D721Med (cell line): ENCODE data around the gene SLC34A1.

Experiments used
- DNase-seq: peaks from one replicate; pipeline ENCODE4 v3.0.0; 2011; ENCODE audit warnings: low spot score; ENCODE audit not compliant: insufficient read length
- FAIRE-seq: peaks from 2 replicates; lab custom pipeline; 2011; peaks lifted over from hg19 to GRCh38; lab: Jason Lieb, UNC
- TF ChIP-seq, protein P1 (sequence below): IDR thresholded peaks from 2 replicates; pipeline ENCODE4 v1.5.1; 2012; ENCODE audit warnings: mild to moderate bottlenecking, control low read depth; ENCODE audit not compliant: insufficient read depth; ENCODE audit errors: missing control alignments

Gene SLC34A1, protein sequence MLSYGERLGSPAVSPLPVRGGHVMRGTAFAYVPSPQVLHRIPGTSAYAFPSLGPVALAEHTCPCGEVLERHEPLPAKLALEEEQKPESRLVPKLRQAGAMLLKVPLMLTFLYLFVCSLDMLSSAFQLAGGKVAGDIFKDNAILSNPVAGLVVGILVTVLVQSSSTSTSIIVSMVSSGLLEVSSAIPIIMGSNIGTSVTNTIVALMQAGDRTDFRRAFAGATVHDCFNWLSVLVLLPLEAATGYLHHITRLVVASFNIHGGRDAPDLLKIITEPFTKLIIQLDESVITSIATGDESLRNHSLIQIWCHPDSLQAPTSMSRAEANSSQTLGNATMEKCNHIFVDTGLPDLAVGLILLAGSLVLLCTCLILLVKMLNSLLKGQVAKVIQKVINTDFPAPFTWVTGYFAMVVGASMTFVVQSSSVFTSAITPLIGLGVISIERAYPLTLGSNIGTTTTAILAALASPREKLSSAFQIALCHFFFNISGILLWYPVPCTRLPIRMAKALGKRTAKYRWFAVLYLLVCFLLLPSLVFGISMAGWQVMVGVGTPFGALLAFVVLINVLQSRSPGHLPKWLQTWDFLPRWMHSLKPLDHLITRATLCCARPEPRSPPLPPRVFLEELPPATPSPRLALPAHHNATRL

DNA sequence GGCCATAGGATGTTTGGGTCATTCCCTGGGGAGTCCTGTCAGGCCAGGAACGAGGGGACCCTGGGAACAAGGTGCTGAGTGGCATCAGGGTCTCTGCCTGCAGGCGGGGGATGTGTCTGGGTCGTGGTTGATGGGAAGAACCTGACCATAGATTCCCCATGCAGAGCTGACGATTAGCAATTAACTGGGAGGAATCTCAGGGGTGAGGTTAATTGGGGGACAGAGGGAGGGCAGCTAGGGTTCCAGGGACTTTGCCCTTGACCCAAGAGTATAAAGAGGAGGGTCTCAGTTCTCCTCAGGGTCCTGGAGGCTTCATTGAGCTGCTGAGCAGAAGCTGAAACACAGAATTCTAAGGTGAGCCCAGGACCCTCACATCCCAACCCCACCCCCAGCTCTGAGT, at the start of gene SLC34A1:
Gene SLC34A1, plus strand, starts transcription at position 301 of the 400 bp plus-strand sequence. CDS start 1,308 bp downstream, outside the sequence.
- no peak for DNase-seq
- TF ChIP-seq, protein P1, sequence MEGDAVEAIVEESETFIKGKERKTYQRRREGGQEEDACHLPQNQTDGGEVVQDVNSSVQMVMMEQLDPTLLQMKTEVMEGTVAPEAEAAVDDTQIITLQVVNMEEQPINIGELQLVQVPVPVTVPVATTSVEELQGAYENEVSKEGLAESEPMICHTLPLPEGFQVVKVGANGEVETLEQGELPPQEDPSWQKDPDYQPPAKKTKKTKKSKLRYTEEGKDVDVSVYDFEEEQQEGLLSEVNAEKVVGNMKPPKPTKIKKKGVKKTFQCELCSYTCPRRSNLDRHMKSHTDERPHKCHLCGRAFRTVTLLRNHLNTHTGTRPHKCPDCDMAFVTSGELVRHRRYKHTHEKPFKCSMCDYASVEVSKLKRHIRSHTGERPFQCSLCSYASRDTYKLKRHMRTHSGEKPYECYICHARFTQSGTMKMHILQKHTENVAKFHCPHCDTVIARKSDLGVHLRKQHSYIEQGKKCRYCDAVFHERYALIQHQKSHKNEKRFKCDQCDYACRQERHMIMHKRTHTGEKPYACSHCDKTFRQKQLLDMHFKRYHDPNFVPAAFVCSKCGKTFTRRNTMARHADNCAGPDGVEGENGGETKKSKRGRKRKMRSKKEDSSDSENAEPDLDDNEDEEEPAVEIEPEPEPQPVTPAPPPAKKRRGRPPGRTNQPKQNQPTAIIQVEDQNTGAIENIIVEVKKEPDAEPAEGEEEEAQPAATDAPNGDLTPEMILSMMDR: no peak
- no peak for FAIRE-seq

DNA sequence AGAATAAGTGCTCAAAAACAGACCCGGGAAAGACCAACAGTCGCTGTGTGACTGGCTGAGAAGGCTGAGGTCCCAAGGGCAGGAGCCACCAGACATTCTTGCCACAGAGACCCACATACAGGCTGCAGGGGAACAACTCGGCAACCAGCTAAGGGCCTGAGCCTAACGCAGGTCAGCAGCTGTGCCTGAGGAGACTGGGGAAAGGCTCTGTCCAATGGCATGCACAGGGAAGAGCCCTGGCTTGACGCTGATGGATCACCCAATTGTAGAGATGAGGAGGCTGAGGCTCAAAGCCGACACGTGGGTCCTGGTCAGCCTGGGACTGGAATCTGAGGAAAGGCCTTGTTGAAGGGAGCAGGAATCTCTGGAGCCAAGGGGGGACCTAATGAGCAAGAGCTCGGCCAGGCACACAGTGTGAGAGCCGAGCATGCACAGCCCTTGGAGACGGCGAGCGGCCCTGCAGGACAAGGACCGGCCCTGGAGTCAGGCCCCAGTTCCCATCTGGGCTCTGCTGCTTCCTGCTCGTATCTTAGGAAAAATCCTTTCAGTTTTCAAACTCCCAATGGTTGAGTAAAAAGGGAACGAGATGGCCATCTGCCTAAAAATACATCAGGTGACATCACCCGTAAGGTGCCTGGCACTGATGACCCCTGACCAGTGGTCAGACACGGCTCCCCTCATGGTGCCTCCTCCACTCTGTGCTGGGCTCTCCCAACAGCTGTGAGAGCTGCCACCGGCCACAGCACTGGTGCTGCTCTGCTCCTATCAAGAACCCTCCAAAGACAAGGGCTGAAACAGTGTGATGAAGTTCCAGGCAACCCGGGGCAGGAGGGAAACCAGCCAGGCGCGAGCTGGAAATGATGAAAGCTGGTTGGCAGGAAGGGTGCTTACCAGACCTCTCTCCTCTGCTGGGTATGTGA, 49.2 kb upstream of the SLC34A1 start:
- DNase-seq: no peak
- TF ChIP-seq, protein P1: no peak
- no peak for FAIRE-seq

DNA sequence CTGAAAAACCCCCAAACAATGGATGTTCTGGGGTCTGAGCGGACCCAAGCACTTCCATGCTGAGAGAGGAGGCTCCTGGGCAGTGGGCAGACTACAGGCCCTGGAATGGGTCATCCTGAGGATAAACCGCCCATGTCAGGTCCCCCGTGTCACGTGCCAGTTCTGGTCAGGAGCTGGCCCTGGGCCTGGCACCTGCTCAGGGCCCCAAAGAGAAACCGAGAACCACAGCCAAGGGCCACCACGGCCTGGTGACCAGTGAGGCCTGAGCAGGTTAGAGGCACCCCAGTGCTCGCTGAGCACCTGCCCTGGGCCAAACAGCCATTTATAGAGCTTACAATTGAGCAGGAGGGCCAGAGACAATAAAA, 48.6 kb upstream of the SLC34A1 start:
- FAIRE-seq (no peak), DNase-seq (no peak)
- TF ChIP-seq, protein P1: no peak

DNA sequence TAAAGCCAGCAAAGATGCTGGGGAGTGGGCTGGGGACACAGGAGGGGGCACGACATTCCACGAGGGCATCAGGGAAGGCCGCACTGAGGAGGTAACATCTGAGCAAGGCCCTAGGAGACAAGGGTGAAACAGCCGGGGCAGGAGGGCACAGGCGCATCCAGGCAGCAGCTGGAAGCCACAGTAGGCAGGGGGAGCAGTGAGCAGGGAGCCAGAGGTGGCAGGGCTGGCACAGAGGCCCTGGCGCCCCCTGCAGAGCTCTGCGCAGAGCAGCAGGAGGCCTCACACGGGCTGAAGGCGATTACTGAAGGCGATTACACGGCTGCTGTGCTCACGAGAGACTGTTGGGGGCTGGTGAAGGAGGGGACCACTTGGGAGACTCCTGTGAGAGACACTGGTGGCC, 48.1 kb upstream of the SLC34A1 start:
- FAIRE-seq (no peak), DNase-seq (no peak)
- TF ChIP-seq, protein P1: peak; percentile 36

DNA sequence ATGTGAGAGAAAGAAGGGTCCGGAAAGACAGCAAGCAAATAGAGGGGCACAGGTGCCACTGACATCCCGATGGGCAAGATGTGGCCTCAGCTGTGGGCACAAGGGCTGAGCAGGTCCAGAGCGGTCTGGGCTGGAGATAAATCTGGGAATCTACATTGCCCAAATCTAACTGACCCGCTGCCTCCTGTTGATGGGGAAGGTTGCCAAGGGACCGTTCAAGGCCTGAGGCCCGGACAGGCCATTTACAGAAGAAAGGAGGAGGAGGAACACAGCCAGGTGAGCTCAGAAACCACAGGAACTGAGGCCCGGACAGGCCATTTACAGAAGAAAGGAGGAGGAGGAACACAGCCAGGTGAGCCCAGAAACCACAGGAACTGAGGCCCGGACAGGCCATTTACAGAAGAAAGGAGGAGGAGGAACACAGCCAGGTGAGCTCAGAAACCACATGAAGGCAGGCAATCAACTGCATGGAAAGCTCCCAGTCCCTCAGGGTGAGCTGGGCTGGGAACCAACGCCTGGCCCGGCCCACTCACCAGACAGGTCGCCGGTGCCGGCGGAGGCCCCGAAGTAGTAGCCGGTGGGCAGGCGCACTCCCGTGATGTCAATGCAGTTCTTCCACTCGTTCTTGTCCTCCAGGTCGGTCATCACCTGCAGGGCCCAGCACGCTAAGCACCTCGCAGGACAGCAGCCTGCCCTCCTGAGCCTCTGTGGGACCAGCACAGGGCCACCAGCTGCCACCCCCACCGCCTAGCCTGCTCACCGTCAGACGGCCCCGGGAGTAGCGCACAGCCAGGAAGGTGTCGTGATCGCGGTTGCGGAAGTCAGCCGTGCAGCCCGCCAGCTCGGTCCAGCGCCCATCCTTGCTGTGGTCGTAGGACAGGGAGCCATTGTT, 47.4 kb upstream of the SLC34A1 start:
- DNase-seq: no peak
- TF ChIP-seq, protein P1: no peak
- FAIRE-seq: no peak

DNA sequence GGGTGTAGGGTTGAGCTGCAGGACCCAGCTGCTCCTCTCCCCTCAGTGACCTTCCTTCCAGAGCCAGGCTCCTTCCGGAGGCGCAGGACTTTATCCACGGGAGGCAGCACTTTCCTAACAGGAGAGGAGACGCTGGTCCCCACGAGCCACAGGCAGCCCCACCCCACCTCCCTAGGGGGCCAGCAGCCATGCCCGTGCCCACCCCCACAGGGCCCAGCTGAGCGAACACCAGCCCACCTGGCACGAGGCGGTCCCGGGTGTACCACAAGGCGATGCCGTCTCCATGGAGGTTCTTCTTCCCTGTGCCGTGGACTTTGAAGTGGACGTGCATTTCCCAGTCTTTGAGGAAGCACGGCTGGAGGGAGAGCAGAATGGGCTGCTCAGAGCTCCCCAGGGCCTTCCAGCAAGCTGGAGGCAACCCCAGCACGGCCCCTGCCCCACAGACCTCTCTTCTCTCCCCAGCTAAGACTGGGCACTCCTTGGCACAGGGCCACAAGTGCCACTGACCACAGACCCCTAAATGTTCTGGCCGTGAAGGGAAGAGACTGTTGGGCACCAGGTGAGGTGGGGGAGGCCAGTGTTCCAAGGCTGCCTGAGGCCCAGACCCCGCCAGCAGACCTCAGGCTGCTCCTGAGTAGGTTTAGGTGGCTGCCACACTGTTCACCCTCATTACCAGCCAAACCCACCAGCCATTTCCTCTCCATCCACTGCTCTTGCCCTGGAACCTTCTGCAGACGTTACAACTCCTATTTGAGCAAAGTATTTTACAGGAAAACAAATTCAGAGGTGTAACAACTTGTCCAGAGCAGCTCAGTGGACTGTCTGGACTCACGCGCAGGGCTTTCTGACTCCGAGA, 45.8 kb upstream of the SLC34A1 start:
- TF ChIP-seq, protein P1: no peak
- DNase-seq (no peak), FAIRE-seq (no peak)
